Gastrocnemius medialis (tissue), 4 donors: ENCODE results near the gene KIAA0408. TPM values are rescaled to one million over a fixed set of nuclear protein-coding genes. Genes with fewer than 3 reads are reported as not detected.

Experiments
- ATAC-seq, 2 donors: fragments of 150-250 bp; one replicate each; pipeline ENCODE4 v1.9.1; 2016
- DNase-seq, 2 donors: peaks; one replicate each; pipeline ENCODE4 v3.0.0-alpha.2; 2019
- H3K27ac ChIP-seq, 4 donors: fragments of 200-600 bp; sonication (generic); 1 replicate in 1 of 4; 2 replicates in 3 of 4; pipeline ENCODE4 v1.5.1; 2016 to 2018; ENCODE audit warnings: mild to moderate bottlenecking in 2 of 4, moderate library complexity in 1 of 4
- H3K27me3 ChIP-seq, 3 donors: fragments of 200-600 bp; sonication (generic) in 2 of 3; 1 replicate in 1 of 3; 2 replicates in 2 of 3; pipeline versions ENCODE4 v1.5.1 to v1.6.0; 2016 to 2019; ENCODE audit warnings: mild to moderate bottlenecking in 1 of 3, moderate library complexity in 1 of 3
- H3K36me3 ChIP-seq, 2 donors: fragments of 200-600 bp; sonication (generic) in 1 of 2; one replicate each; pipeline ENCODE4 v1.5.1; 2017 to 2018
- H3K4me1 ChIP-seq, 2 donors: fragments of 200-600 bp; sonication (generic) in 1 of 2; one replicate each; pipeline ENCODE4 v1.5.1; 2016 to 2017; ENCODE audit warnings: mild to moderate bottlenecking in 2 of 2
- H3K4me3 ChIP-seq, 4 donors: fragments of 200-600 bp; sonication (generic) in 3 of 4; 1 replicate in 1 of 4; 2 replicates in 3 of 4; pipeline ENCODE4 v1.5.1; 2016 to 2019; ENCODE audit warnings: mild to moderate bottlenecking in 2 of 4
- H3K9me3 ChIP-seq, 3 donors: fragments of 200-600 bp; sonication (generic) in 2 of 3; 1 replicate in 1 of 3; 2 replicates in 2 of 3; pipeline ENCODE4 v1.5.1; 2016 to 2019
- CTCF ChIP-seq, 5 experiments: fragments of 450-650 bp in 3 of 5; fragments of 200-600 bp in 2 of 5; sonication (generic) in 2 of 5; IDR thresholded peaks in 4 of 5; conservative IDR thresholded peaks in 1 of 5; 1 replicate in 4 of 5; 2 replicates in 1 of 5; pipeline ENCODE4 v1.5.1; 2016 to 2019; ENCODE audit warnings: antibody characterized with exemption in 5 of 5, mild to moderate bottlenecking in 3 of 5, moderate library complexity in 3 of 5
- POLR2A ChIP-seq, 2 donors: fragments of 450-650 bp; IDR thresholded peaks; one replicate each; pipeline ENCODE4 v1.6.1; 2017; ENCODE audit warnings: antibody characterized with exemption in 2 of 2, mild to moderate bottlenecking in 2 of 2, moderate library complexity in 2 of 2
- in situ Hi-C, 4 donors: fragments of 200-750 bp; cut with MboI; loops; one replicate each; pipeline versions ENCODE4 v1.15.0 to v1.8.0; 2017; ENCODE audit warnings: low sequenced_read_pairs in 4 of 4
- intact Hi-C: fragments of 100-400 bp; cut with DNase I; formaldehyde crosslinking; loops from one replicate; pipeline ENCODE4 v1.15.1; 2023; ENCODE audit warnings: low total_unique reads
- total RNA-seq, 4 donors: library from RNA; depleted of rRNA; stranded (reverse); fragments of >200 nt; gene quantifications; one replicate each; pipeline versions ENCODE4 v1.1.0 to v1.2.3, GENCODE V29; 2016

KIAA0408 gene
- total RNA-seq, 4 donors from 2014 or later = 34.0 to 57.4 (median 44.8) TPM

GRCh38 chr6:127477658-127478057, 18.5 kb upstream of the KIAA0408 start:
- Histone ChIP-seq H3K27ac (no peak overlapping the region), H3K4me1 (no peaks in the 10 kb centered on the region), H3K27me3 (no peaks in the 10 kb centered on the region), H3K4me3 (no peak overlapping the region), H3K9me3 (no peaks in the 10 kb centered on the region), H3K36me3 (no peaks in the 10 kb centered on the region)
- in situ Hi-C loops (no loop called here), intact Hi-C loops (no loop called here)
- no peak for ATAC-seq
- DNase-seq = no peak
- TF ChIP-seq CTCF (IDR thresholded peaks at IDR 0.05 in 4 of 5, conservative IDR thresholded peaks at IDR 0.05 in 1 of 5) = no peak

- Histone ChIP-seq H3K4me3 (no peak overlapping the region), H3K27me3 (no peaks in the 10 kb centered on the region), H3K36me3 (no peaks in the 10 kb centered on the region), H3K9me3 (no peaks in the 10 kb centered on the region), H3K4me1 (no peaks in the 10 kb centered on the region), H3K27ac (no peak overlapping the region)
- no peak for DNase-seq
- no peak for ATAC-seq
- TF ChIP-seq POLR2A (IDR thresholded peaks at IDR 0.05) = no peak
- no peak for TF ChIP-seq CTCF (IDR thresholded peaks at IDR 0.05 in 4 of 5, conservative IDR thresholded peaks at IDR 0.05 in 1 of 5)
- intact Hi-C loops (no loop called here), in situ Hi-C loops (no loop called here)
These were observed 16.6 kb upstream of the KIAA0408 start for GRCh38 chr6:127475823-127476176.

- in situ Hi-C loops = no loop called here
- H3K4me3 ChIP-seq = no peak overlapping the region
- ATAC-seq = no peak
These were observed 16.1 kb upstream of the KIAA0408 start for GRCh38 chr6:127475135-127475822.

GRCh38 chr6:127471379-127472255, 12.4 kb upstream of the KIAA0408 start:
- no peak overlapping the region for H3K4me3 ChIP-seq
- no peak overlapping the region for H3K27ac ChIP-seq
- no peaks in the 10 kb centered on the region for H3K36me3 ChIP-seq
- no peaks in the 10 kb centered on the region for H3K27me3 ChIP-seq
- H3K4me1 ChIP-seq = no peaks in the 10 kb centered on the region
- in situ Hi-C loops (loop anchor here in 3 of 4 donors (5.0 to 25.0 kb wide), 3 partner anchors 61 to 284 kb away; no protein-coding TSS in a partner anchor), intact Hi-C loops (no loop called here)
- ATAC-seq (no peak), DNase-seq (no peak)
- TF ChIP-seq POLR2A (IDR thresholded peaks at IDR 0.05) (no peak), CTCF (IDR thresholded peaks at IDR 0.05 in 4 of 5, conservative IDR thresholded peaks at IDR 0.05 in 1 of 5) (no peak)
- H3K9me3 ChIP-seq = no peaks in the 10 kb centered on the region

More at GRCh38 chr6:127475135-127475822, 16.1 kb upstream of the KIAA0408 start:
- TF ChIP-seq CTCF (IDR thresholded peaks at IDR 0.05 in 4 of 5, conservative IDR thresholded peaks at IDR 0.05 in 1 of 5) = no peak
- TF ChIP-seq POLR2A (IDR thresholded peaks at IDR 0.05) = no peak
- Histone ChIP-seq H3K36me3 (no peaks in the 10 kb centered on the region), H3K27me3 (no peaks in the 10 kb centered on the region), H3K4me1 (no peaks in the 10 kb centered on the region), H3K9me3 (no peaks in the 10 kb centered on the region), H3K27ac (no peak overlapping the region)
- DNase-seq = no peak
- intact Hi-C loops = no loop called here
